HEK293 (cell line): ENCODE results near the gene ATP6V0E2.

Experiments
- CTCF ChIA-PET: fragments of 350-600 bp; formaldehyde crosslinking; extraction: SDS; loops from one replicate; lab custom pipeline; 2021; ENCODE audit warnings: antibody characterized with exemption; lab: Yijun Ruan, JAX
- POLR2A ChIA-PET: fragments of 300-600 bp; formaldehyde crosslinking; extraction: SDS; loops from one replicate; lab custom pipeline; 2020; ENCODE audit warnings: antibody characterized with exemption, inconsistent platforms; lab: Yijun Ruan, JAX
- H3K27ac ChIP-seq: fragments of 200-500 bp; sonication (Bioruptor generic); 2 replicates; pipeline ENCODE4 v1.5.1; 2014; ENCODE audit warnings: low read depth, low read length, control low read depth, inconsistent platforms; ENCODE audit errors: extremely low read depth
- H3K36me3 ChIP-seq, 2 experiments: fragments of 200-500 bp in 1 of 2; sonication (Bioruptor generic) in 1 of 2; 1 replicate in 1 of 2; 2 replicates in 1 of 2; pipeline ENCODE4 v1.5.1; 2014 to 2017; ENCODE audit warnings: inconsistent platforms in 2 of 2, low read length in 2 of 2; ENCODE audit not compliant: control insufficient read depth in 2 of 2, insufficient read depth in 1 of 2
- H3K4me1 ChIP-seq: fragments of 200-500 bp; sonication (Bioruptor generic); 2 replicates; pipeline ENCODE4 v1.5.1; 2014; ENCODE audit warnings: mild to moderate bottlenecking, low read length, inconsistent platforms; ENCODE audit not compliant: control insufficient read depth, insufficient read depth
- H3K4me3 ChIP-seq: 2 replicates; pipeline ENCODE4 v1.5.1; 2011; ENCODE audit warnings: low read depth, mild to moderate bottlenecking, control low read depth, low read length, moderate library complexity
- H3K9me3 ChIP-seq: fragments of 200-500 bp; sonication (Bioruptor generic); 2 replicates; pipeline ENCODE4 v1.5.1; 2014; ENCODE audit warnings: low read depth, low read length, inconsistent platforms; ENCODE audit not compliant: control insufficient read depth, insufficient read depth
- EGR2 ChIP-seq: fragments of 450-650 bp; formaldehyde crosslinking; IDR thresholded peaks from 2 replicates; pipeline ENCODE4 v1.5.1; 2016; ENCODE audit warnings: low read depth, missing biosample characterization, missing genetic modification characterization
- KLF17 ChIP-seq: fragments of 450-650 bp; formaldehyde crosslinking; IDR thresholded peaks from 2 replicates; pipeline ENCODE4 v1.5.1; 2016; ENCODE audit warnings: missing biosample characterization, missing genetic modification characterization
- KLF8 ChIP-seq: fragments of 450-650 bp; formaldehyde crosslinking; IDR thresholded peaks from 2 replicates; pipeline ENCODE4 v1.5.1; 2016; ENCODE audit warnings: missing biosample characterization, missing genetic modification characterization
- SCRT1 ChIP-seq: fragments of 450-650 bp; formaldehyde crosslinking; IDR thresholded peaks from 2 replicates; pipeline ENCODE4 v1.5.1; 2016; ENCODE audit warnings: missing biosample characterization, missing genetic modification characterization, borderline replicate concordance
- ZFHX2 ChIP-seq: fragments of 450-650 bp; formaldehyde crosslinking; conservative IDR thresholded peaks from 2 replicates; pipeline ENCODE4 v1.5.1; 2016; ENCODE audit warnings: missing biosample characterization, missing genetic modification characterization
- ZNF133 ChIP-seq: fragments of 450-650 bp; formaldehyde crosslinking; IDR thresholded peaks from 2 replicates; pipeline ENCODE4 v1.5.1; 2016; ENCODE audit warnings: missing biosample characterization, missing genetic modification characterization
- ZNF26 ChIP-seq: fragments of 450-650 bp; formaldehyde crosslinking; IDR thresholded peaks from 2 replicates; pipeline ENCODE4 v1.5.1; 2016; ENCODE audit warnings: missing biosample characterization, missing genetic modification characterization
- ZNF274 ChIP-seq, 2 experiments: fragments of 200-500 bp in 1 of 2; fragments of 450-650 bp in 1 of 2; sonication (Bioruptor generic) in 1 of 2; formaldehyde crosslinking in 1 of 2; IDR thresholded peaks; 2 replicates each; pipeline versions ENCODE4 v1.5.1 to v1.6.1; 2014 to 2016; ENCODE audit warnings: borderline replicate concordance in 1 of 2, inconsistent platforms in 1 of 2, low read length in 1 of 2, missing biosample characterization in 1 of 2, missing genetic modification characterization in 1 of 2
- ZNF510 ChIP-seq: fragments of 450-650 bp; formaldehyde crosslinking; IDR thresholded peaks from 2 replicates; pipeline ENCODE4 v1.5.1; 2018; ENCODE audit warnings: mild to moderate bottlenecking, missing genetic modification characterization, missing biosample characterization; ENCODE audit not compliant: insufficient replicate concordance
- ZNF513 ChIP-seq: fragments of 450-650 bp; IDR thresholded peaks from 2 replicates; pipeline ENCODE4 v1.5.1; 2018; ENCODE audit warnings: missing biosample characterization, missing genetic modification characterization
- ZNF514 ChIP-seq: fragments of 450-650 bp; formaldehyde crosslinking; IDR thresholded peaks from 2 replicates; pipeline ENCODE4 v1.5.1; 2016; ENCODE audit warnings: missing biosample characterization, missing genetic modification characterization
- ZNF555 ChIP-seq: fragments of 450-650 bp; formaldehyde crosslinking; conservative IDR thresholded peaks from 2 replicates; pipeline ENCODE4 v1.5.1; 2017; ENCODE audit warnings: missing biosample characterization, mild to moderate bottlenecking, missing genetic modification characterization, inconsistent platforms
- ZNF747 ChIP-seq: fragments of 450-650 bp; formaldehyde crosslinking; IDR thresholded peaks from 2 replicates; pipeline ENCODE4 v1.5.1; 2016; ENCODE audit warnings: missing biosample characterization, missing genetic modification characterization
- ZNF768 ChIP-seq: fragments of 450-650 bp; formaldehyde crosslinking; IDR thresholded peaks from 2 replicates; pipeline ENCODE4 v1.5.1; 2018; ENCODE audit warnings: missing biosample characterization, mild to moderate bottlenecking, missing genetic modification characterization
- ZNF776 ChIP-seq: fragments of 450-650 bp; formaldehyde crosslinking; IDR thresholded peaks from 2 replicates; pipeline ENCODE4 v1.5.0; 2017; ENCODE audit warnings: missing biosample characterization, missing genetic modification characterization, borderline replicate concordance
- TF ChIP-seq, protein P1 (sequence below): fragments of 450-650 bp; formaldehyde crosslinking; conservative IDR thresholded peaks from 2 replicates; pipeline ENCODE4 v1.5.1; 2016; ENCODE audit warnings: low read depth, missing biosample characterization, missing genetic modification characterization

Gene ATP6V0E2

DNA sequence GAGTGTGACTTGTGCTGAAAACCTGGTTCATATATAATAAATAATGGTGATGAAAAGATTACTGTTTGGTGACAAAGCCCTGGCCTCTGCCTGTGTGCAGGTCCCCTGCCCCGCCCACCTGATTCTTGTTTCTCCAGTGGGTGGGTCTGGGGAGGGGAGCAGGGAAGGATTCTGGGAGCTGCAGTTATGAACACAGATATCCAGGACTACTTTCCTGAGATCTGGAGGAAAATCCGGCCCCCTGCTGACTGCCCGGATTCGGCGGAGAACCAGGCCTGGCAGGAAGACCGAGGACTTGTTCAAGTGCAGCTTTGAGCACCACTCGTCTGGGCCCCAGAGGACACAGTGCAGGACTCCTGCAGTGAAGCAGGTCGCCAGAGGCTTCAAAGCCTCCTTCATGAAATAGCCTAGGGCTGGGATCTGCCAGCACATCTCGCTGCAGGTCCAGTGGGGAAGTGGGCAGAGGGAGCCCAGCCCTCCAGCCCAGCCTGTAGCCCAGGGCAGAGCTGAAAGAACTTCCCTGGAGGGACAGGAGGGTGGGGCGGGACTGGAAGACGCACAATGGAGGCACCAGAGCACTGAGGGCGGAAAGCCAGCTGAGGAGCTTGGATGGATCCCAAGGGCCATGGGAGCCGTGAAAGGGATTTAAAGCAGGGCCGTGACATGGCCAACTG, 7.0 kb downstream of the ATP6V0E2 start:
- TF ChIP-seq ZNF510 (no peak), KLF17 (tag by site-specific recombination) (0 out of 2 replicates have a peak, but pooled peaks have one; percentile 16), ZNF747 (tag by site-specific recombination) (no peak), ZFHX2 (tag by site-specific recombination) (peak; percentile 20; the same call in 1 of the 2 replicates), ZNF768 (no peak), ZNF26 (tag by site-specific recombination) (no peak), ZNF514 (tag by site-specific recombination) (no peak), EGR2 (tag by site-specific recombination) (0 out of 2 replicates have a peak, but pooled peaks have one; percentile 6), SCRT1 (tag by site-specific recombination) (no peak)
- TF ChIP-seq, protein P1, sequence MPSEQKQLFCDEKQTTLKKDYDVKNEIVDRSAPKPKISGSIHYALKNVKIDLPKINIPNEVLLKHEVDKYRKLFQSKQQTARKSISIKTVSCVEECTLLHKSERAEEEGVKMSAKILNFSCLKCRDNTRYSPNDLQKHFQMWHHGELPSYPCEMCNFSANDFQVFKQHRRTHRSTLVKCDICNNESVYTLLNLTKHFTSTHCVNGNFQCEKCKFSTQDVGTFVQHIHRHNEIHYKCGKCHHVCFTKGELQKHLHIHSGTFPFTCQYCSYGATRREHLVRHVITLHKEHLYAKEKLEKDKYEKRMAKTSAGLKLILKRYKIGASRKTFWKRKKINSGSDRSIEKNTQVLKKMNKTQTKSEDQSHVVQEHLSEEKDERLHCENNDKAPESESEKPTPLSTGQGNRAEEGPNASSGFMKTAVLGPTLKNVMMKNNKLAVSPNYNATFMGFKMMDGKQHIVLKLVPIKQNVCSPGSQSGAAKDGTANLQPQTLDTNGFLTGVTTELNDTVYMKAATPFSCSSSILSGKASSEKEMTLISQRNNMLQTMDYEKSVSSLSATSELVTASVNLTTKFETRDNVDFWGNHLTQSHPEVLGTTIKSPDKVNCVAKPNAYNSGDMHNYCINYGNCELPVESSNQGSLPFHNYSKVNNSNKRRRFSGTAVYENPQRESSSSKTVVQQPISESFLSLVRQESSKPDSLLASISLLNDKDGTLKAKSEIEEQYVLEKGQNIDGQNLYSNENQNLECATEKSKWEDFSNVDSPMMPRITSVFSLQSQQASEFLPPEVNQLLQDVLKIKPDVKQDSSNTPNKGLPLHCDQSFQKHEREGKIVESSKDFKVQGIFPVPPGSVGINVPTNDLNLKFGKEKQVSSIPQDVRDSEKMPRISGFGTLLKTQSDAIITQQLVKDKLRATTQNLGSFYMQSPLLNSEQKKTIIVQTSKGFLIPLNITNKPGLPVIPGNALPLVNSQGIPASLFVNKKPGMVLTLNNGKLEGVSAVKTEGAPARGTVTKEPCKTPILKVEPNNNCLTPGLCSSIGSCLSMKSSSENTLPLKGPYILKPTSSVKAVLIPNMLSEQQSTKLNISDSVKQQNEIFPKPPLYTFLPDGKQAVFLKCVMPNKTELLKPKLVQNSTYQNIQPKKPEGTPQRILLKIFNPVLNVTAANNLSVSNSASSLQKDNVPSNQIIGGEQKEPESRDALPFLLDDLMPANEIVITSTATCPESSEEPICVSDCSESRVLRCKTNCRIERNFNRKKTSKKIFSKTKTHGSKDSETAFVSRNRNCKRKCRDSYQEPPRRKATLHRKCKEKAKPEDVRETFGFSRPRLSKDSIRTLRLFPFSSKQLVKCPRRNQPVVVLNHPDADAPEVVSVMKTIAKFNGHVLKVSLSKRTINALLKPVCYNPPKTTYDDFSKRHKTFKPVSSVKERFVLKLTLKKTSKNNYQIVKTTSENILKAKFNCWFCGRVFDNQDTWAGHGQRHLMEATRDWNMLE (tag by site-specific recombination), result no peak
- Histone ChIP-seq H3K27ac (no peak overlapping the region), H3K4me3 (no peak overlapping the region), H3K36me3 (peaks cover 0 to 46% of the 10 kb centered on the region in 2 experiments; a peak in 1 of 3 replicates), H3K9me3 (no peaks in the 10 kb centered on the region), H3K4me1 (no peaks in the 10 kb centered on the region)
- ChIA-PET POLR2A (no interaction called here), CTCF (interaction anchor here (0.8 kb wide), 1 partner anchor 19 kb away, joined by 3 read pairs; no protein-coding TSS in a partner anchor)

- no peaks in the 10 kb centered on the region for H3K4me1 ChIP-seq
- peaks cover 0 to 38% of the 10 kb centered on the region in 2 experiments; a peak in 1 of 3 replicates for H3K36me3 ChIP-seq
- no peak overlapping the region for H3K4me3 ChIP-seq
- no peak overlapping the region for H3K27ac ChIP-seq
- no peak for TF ChIP-seq ZNF555 (tag by site-specific recombination)
- no peak for TF ChIP-seq ZNF510
- no peak for TF ChIP-seq KLF8 (tag by site-specific recombination)
- no peak for TF ChIP-seq ZNF133 (tag by site-specific recombination)
- TF ChIP-seq ZNF513 (tag by site-specific recombination), result no peak
- TF ChIP-seq ZNF274 (IDR thresholded peaks at IDR 0.05; ENCODE audit: low read length), result no peak
- TF ChIP-seq ZNF274 (tag by site-specific recombination; IDR thresholded peaks at IDR 0.05; ENCODE audit: borderline replicate concordance), result no peak
- TF ChIP-seq ZNF776, result no peak
- ChIA-PET CTCF (no interaction called here), POLR2A (no interaction called here)
- H3K9me3 ChIP-seq, result no peaks in the 10 kb centered on the region
Measured at GRCh38 chr7:149881328-149882247, 7.8 kb downstream of the ATP6V0E2 start.
